ENCODE measurements around the gene ZNF831. TPM values are rescaled to one million over a fixed set of nuclear protein-coding genes. Genes with fewer than 3 reads are reported as not detected.

ZNF831 gene
- total RNA-seq, 1 experiment from 2014 or later = not detected

DNA sequence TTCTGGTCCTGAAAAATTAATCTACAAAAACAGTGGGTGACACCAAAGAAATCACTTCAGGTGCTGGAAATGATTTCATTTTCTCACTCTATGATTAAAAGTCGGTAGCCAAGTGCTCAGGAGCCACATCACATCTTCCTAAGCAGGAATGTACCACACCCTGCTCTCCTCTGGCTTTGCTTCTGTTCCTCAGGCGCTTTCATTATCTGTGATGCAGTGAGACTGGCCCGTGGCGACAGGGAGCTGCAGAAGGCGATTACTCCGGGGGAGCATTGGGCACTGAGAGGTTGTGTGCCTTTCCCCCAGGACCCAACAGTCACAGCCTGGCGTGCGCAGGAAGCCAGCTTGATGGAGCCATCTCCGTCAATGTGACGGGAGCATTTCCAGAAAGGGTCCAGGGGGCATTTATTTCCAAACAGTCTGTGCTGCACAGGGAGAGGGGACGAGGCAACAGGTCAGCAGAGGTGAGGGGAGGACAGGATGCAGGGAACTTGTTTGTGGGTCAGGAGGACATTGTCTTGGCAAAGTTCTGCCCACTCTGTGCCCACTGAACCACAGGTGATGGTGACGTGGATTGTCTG is 5.6 kb upstream of the ZNF831 start:
- H3K4me1 ChIP-seq = peaks cover 6% of the 10 kb centered on the region; the same call in 1 of the 2 replicates
- peaks cover 37% of the 10 kb centered on the region for H3K27me3 Mint-ChIP-seq (ENCODE audit: insufficient read depth, unreplicated experiment)
- H3K4me3 Mint-ChIP-seq (ENCODE audit: unreplicated experiment) = no peak overlapping the region
- no peak for DNase-seq
- no peaks in the 10 kb centered on the region for H3K9me3 ChIP-seq
- TF ChIP-seq, protein P1, sequence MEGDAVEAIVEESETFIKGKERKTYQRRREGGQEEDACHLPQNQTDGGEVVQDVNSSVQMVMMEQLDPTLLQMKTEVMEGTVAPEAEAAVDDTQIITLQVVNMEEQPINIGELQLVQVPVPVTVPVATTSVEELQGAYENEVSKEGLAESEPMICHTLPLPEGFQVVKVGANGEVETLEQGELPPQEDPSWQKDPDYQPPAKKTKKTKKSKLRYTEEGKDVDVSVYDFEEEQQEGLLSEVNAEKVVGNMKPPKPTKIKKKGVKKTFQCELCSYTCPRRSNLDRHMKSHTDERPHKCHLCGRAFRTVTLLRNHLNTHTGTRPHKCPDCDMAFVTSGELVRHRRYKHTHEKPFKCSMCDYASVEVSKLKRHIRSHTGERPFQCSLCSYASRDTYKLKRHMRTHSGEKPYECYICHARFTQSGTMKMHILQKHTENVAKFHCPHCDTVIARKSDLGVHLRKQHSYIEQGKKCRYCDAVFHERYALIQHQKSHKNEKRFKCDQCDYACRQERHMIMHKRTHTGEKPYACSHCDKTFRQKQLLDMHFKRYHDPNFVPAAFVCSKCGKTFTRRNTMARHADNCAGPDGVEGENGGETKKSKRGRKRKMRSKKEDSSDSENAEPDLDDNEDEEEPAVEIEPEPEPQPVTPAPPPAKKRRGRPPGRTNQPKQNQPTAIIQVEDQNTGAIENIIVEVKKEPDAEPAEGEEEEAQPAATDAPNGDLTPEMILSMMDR (IDR thresholded peaks at IDR 0.05; ENCODE audit: insufficient read depth in 1 of 2, low read depth in 1 of 2, low read length in 1 of 2, severe bottlenecking in 1 of 2, unreplicated experiment in 1 of 2) = no peak
- no peaks in the 10 kb centered on the region; the same call in 1 of the 2 replicates for H3K27me3 ChIP-seq (replicated peaks; ENCODE audit: control insufficient read depth, insufficient read depth, low read length)
- no peaks in the 10 kb centered on the region for H3K9me3 Mint-ChIP-seq (ENCODE audit: unreplicated experiment)
- ChIA-PET CTCF (no interaction called here), POLR2A (no interaction called here)
- H3K36me3 ChIP-seq (ENCODE audit: control insufficient read depth, insufficient read depth, low read length) = no peaks in the 10 kb centered on the region
- no peak overlapping the region for H3K4me3 ChIP-seq (ENCODE audit: low read depth, low read length)
- H3K36me3 Mint-ChIP-seq (ENCODE audit: insufficient read depth, unreplicated experiment) = no peaks in the 10 kb centered on the region
- no peak overlapping the region for H3K27ac Mint-ChIP-seq (ENCODE audit: unreplicated experiment)
- no TSS peak for BruUV-seq (replicated peaks)
- intact Hi-C loops (cut with micrococcal nuclease; ENCODE audit: unreplicated experiment) = loop anchor here (2.0 kb wide), 1 partner anchor 69 kb away; no protein-coding TSS in a partner anchor
- peaks cover 8% of the 10 kb centered on the region for H3K4me1 Mint-ChIP-seq (ENCODE audit: low read depth, unreplicated experiment)

DNA sequence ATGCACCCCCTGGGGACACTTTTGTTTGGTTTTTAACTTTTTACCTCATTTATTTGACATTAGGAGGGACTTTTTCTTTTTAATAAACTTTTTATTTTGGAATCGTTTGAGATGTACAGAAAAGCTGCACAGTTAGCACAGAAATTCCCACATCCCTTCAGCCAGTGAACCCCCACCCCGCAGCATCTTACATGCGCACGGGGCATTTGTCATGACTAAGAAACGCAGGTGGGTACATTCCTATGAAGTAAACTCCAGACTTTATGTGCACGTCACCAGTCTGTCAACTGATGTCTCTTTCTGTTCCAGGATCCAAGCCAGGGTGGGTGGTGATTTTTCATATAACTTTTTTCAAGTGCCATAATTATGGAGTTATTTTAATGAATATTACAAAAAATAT is 4.9 kb upstream of the ZNF831 start:
- no peaks in the 10 kb centered on the region for H3K9me3 Mint-ChIP-seq (ENCODE audit: unreplicated experiment)
- H3K36me3 ChIP-seq (ENCODE audit: control insufficient read depth, insufficient read depth, low read length) = no peaks in the 10 kb centered on the region
- no peaks in the 10 kb centered on the region; the same call in 1 of the 2 replicates for H3K27me3 ChIP-seq (replicated peaks; ENCODE audit: control insufficient read depth, insufficient read depth, low read length)
- H3K27me3 Mint-ChIP-seq (ENCODE audit: insufficient read depth, unreplicated experiment) = peaks cover 37% of the 10 kb centered on the region
- H3K4me3 Mint-ChIP-seq (ENCODE audit: unreplicated experiment) = no peak overlapping the region
- H3K36me3 Mint-ChIP-seq (ENCODE audit: insufficient read depth, unreplicated experiment) = no peaks in the 10 kb centered on the region
- no peak overlapping the region for H3K27ac Mint-ChIP-seq (ENCODE audit: unreplicated experiment)
- H3K4me3 ChIP-seq (ENCODE audit: low read depth, low read length) = no peak overlapping the region
- TF ChIP-seq, protein P1 (IDR thresholded peaks at IDR 0.05; ENCODE audit: insufficient read depth in 1 of 2, low read depth in 1 of 2, low read length in 1 of 2, severe bottlenecking in 1 of 2, unreplicated experiment in 1 of 2) = no peak
- no TSS peak for BruUV-seq (replicated peaks)
- intact Hi-C loops (cut with micrococcal nuclease; ENCODE audit: unreplicated experiment) = loop anchor here (2.0 kb wide), 1 partner anchor 70 kb away; no protein-coding TSS in a partner anchor
- peaks cover 6% of the 10 kb centered on the region; the same call in 1 of the 2 replicates for H3K4me1 ChIP-seq
- ChIA-PET POLR2A (no interaction called here), CTCF (no interaction called here)
- no peaks in the 10 kb centered on the region for H3K9me3 ChIP-seq
- no peak for DNase-seq
- H3K4me1 Mint-ChIP-seq (ENCODE audit: low read depth, unreplicated experiment) = peaks cover 8% of the 10 kb centered on the region

DNA sequence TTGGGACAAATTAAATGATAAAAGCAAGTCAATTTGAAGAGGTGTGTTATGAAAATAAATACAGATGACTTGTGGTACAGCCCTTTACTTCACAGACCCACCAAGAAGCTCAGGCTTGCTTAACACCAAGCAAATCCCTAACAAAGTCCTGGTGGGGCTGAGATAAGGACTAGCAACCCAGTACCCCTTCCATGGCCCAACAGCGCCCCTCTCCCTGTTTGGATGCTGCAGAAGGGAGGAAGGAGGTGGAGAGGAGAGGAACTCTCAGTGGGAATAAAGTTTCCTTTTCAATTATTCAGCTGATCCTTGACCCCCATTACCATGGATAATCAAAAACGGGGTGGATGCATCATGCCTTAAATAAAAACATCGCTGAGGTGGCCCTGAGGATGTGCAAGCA is 4.5 kb upstream of the ZNF831 start:
- H3K4me1 Mint-ChIP-seq (ENCODE audit: low read depth, unreplicated experiment) = peaks cover 8% of the 10 kb centered on the region
- no TSS peak for BruUV-seq (replicated peaks)

More for the DNA sequence above, 4.5 kb upstream of the ZNF831 start:
- Mint-ChIP-seq H3K4me3 (ENCODE audit: unreplicated experiment) (no peak overlapping the region), H3K36me3 (ENCODE audit: insufficient read depth, unreplicated experiment) (no peaks in the 10 kb centered on the region), H3K27me3 (ENCODE audit: insufficient read depth, unreplicated experiment) (peaks cover 37% of the 10 kb centered on the region), H3K27ac (ENCODE audit: unreplicated experiment) (no peak overlapping the region), H3K9me3 (ENCODE audit: unreplicated experiment) (no peaks in the 10 kb centered on the region)
- Histone ChIP-seq H3K4me1 (peaks cover 6% of the 10 kb centered on the region; the same call in 1 of the 2 replicates), H3K36me3 (ENCODE audit: control insufficient read depth, insufficient read depth, low read length) (no peaks in the 10 kb centered on the region), H3K27me3 (replicated peaks; ENCODE audit: control insufficient read depth, insufficient read depth, low read length) (no peaks in the 10 kb centered on the region; the same call in 1 of the 2 replicates), H3K4me3 (ENCODE audit: low read depth, low read length) (no peak overlapping the region), H3K9me3 (no peaks in the 10 kb centered on the region)
- ChIA-PET POLR2A (no interaction called here), CTCF (no interaction called here)
- DNase-seq = peak in 1 of 2 experiments; percentile 48
- TF ChIP-seq, protein P1 (IDR thresholded peaks at IDR 0.05; ENCODE audit: insufficient read depth in 1 of 2, low read depth in 1 of 2, low read length in 1 of 2, severe bottlenecking in 1 of 2, unreplicated experiment in 1 of 2) = peak in 1 of 2 experiments; percentile 44
- intact Hi-C loops (cut with micrococcal nuclease; ENCODE audit: unreplicated experiment) = loop anchor here (2.0 kb wide), 1 partner anchor 70 kb away; no protein-coding TSS in a partner anchor

Data from Caco-2 (cell line).